Activated naive CD4-positive, alpha-beta T cell treated with anti-CD3 and anti-CD28 coated beads, Interleukin-2, amount 50 U/mL, for 16 hours (primary cell): ENCODE data around the gene PRR23C.
"Not testable (repeated sequence)": the region's sequence is repeated elsewhere in the genome, so short reads cannot be mapped to it uniquely, and the experiment has no call there.

Source experiments
- DNase-seq: peaks from one replicate; pipeline ENCODE4 v3.0.0-alpha.2; 2020

The PRR23C gene

GRCh38 chr3:139044366-139045210, at the start of gene PRR23C:
Gene PRR23C, minus strand, starts transcription at chr3:139044892. Its CDS starts 272 bp downstream, at chr3:139044620.
- no peak for DNase-seq

DNA sequence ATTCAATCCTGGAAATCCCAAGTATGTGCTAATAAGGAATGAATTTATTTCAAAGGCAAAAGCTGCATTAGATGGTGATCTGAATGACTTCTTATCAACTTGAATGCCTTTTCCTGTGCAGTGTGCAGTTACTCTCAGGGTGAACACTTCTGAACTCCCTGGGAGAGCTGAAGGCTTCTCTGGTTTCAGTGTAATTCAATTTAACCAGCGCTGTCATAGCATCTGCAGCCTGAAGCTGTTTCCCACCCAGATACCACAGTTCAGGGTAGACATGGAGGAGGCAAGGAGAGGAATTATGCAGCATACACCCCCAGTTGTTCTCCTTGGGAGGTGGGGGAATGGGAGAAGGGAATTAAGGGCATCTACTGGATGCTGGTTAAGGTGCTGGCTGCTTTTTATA, 49.1 kb upstream of the PRR23C start:
- DNase-seq: no peak

DNA sequence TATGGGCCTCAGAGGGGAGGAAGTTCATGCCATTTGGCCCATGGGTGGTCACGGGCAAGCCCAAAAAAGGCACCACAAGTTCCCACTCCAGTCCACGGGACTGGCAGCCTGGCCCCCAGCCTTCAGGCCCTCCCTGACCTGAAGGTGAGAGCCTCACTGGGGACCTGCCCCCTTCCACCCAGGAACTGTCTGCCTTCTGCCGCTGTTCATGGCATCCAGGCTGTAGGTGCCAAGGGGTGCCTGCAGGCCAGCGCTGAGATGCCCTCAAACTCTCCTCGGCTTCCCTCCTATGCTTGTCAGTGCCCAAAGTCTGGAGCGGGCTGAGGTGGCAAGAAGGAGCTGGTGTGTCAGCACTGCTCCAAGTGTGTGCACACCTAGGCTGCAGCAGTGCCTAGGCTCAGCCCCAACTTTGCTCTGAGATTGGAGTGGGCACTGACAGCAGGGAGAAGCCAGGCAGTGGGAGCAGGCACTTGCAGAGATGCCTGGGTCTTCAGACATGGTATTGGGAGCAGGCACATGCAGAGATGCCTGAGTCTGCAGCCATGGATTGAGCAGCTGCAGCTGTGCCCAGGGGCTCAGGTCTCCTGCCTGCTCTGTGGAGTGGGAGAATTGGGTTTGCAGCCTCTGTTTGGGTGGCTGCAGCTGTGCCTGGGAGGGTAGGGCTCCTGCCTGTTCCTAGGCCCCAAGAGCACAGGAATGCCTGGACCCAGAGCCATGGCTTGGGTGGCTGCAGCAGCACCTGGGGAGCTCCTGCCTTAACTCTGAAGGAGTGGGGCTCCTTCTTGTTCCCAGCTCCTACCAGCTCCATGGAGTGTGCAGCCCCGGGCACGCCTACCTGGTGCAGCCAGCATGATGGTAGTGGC, 44.0 kb upstream of the PRR23C start:
- DNase-seq: no peak

DNA sequence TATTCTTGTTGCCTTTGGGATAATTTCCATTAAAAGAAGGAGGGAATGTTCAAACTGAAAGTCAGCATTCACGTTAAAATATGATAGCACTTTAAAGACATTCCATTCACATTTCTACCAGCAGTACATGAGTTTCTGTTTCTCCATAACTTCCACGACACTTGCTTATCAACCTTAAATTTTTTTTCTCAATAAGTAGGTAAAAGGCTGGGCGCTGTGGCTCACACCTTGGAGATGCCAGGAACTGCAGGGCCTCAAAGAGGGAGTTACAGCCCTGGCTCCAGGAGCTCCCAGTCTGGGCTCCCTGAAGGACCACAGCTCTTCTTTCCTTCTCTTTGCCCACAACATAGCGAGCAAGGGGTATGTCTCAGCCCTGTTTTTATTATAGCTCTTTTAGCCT, 42.9 kb upstream of the PRR23C start:
- no peak for DNase-seq

- DNase-seq: no peak
These were observed 39.5 kb upstream of the PRR23C start for GRCh38 chr3:139084176-139084575.

DNA sequence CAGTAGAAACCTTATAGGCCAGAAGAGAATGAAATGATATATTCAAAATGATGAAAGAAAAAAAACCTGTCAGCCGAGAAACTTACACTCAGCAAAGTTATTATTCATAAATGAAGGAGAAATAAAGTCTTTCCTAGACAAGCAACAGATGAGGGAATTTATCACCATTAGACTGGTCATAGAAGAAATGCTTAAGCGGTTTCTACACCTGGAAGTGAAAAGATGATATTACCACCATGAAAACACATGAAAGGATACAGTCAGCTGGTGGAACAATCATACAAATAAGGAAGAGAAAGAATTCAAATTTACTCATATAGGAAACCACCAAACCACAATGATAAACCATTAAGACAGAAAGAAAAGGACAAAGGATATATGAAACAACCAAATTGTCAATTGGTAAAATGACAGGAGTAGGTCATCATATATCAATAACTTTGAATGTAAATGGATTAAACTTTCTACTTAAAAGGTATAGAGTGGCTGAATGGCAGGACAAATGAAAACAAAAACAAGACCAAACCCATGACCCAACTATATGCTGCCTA, 29.9 kb upstream of the PRR23C start:
- DNase-seq: no peak

DNA sequence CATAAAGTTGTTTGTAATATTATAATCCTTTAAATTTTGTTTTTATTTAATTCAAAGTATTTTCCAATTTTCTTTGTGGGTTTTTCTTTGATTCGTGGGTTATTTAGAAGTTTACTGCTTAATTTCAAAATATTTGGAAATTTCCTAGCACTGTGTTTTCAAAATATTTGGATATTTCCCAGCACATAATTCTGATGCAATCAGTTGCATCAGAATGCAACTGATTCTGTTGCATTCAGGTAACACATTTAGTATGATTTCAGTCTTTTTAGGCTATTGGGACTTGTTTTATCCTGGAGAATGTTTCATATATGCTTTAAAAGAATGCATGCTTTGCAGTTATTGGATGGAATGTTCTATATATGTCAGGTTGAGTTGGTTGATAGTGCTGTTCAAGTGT, 18.2 kb upstream of the PRR23C start:
- DNase-seq: no peak

DNA sequence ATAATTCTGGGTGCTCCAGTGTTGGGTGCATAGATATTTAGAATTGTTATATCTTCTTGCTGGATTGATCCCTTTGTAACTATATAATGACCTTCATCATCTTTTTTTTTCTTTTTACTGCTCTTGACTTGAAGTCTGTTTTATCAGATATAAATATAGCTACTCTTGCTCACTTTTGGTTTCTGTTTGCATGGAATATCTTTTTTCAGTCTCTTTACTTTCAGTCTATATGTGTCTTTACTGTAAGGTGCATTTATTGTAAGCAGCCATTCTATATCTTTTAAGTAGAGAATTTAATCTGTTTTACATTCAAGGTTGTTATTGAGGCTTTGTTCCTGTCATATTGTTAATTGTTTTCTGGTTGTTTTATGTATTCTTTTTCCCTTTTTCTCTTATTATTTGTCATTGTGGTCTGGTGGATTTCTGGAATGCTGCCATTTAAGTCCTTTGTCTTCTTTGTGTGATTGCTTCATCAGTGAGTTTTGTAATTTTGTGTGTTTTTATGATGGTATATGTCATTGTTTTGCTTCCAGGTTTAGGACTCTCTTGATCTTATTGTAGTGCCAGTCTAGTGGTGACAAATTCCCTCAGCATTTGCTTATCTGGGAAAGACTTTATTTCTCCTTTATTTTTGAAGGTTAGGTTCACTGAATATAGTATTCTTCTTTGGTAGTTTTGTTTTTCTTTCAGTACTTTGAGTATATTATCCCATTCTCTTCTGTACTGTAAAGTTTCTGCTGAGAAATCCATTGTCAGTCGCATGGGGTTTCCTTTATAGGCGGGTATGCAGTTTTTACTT, 8.3 kb upstream of the PRR23C start:
- DNase-seq: no peak

DNA sequence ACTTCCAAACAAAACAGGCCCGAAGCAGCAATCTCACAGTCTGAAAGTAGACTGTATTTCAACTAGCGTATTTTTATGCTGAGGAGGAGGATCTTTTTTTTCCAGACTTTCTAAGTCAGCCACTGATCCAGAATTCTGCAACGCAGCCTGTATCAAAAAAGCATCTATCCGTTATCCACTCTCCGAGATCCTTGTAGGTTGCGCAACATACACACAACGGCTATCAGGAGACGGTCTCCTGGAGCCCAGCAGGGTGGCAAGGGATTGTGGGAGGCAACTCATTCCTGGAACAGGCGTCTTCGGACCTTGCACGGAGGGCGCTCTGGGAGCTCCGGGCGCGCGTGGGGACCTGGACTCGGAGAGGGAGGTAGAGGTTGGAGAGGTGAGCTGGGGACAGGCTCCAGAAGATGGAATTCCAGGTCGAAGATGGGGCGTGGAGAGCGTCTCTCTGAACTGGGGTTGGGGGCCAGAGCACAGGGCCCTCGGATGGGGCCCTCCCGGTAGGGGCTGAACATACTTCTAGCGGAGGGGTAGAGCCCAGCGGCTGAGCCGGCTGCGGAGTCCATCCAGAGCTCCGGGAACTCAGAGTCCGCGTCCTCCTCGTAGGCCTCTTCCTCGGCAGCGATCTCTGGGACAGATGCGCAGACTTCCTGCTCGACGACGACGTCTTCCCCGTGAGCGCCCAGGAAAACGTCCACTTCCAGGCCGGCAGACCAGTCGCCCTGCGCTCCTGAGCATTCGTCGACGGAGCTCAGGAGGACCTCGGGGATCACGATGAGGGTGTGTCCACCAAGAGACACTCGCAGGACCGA, 932 bp downstream of the PRR23C start:
- no peak for DNase-seq

GRCh38 chr3:139037478-139037877, 7.2 kb downstream of the PRR23C start:
- DNase-seq: no peak

- no peak for DNase-seq
These were observed 12.2 kb downstream of the PRR23C start for GRCh38 chr3:139032326-139033002.

- DNase-seq: not testable (repeated sequence)
These were observed 14.1 kb downstream of the PRR23C start for GRCh38 chr3:139030576-139030975.

DNA sequence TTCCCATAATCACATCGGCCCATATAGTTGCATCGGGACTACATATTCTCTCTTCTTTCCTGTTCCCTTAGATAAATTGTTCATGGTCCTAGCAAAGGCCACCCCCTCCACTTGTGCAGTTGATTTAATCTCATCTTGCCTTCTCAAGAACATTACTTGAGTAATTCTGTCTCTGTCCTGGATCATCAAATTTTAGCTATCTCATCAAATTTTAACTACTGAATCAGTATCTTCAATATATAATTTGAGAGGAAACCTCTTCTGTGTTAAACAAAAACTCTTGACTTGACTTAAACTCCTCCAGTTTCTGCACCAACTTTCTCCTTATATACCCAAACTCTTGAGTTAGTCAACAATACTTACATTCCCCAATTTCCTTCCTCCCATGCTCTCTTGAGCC, 19.7 kb downstream of the PRR23C start:
- DNase-seq: no peak

- no peak for DNase-seq
These were observed 23.8 kb downstream of the PRR23C start, which contains the start of gene PRR23B for GRCh38 chr3:139020868-139021234. Gene PRR23B, minus strand, starts transcription at chr3:139020926. Its CDS starts 265 bp downstream, at chr3:139020661.

DNA sequence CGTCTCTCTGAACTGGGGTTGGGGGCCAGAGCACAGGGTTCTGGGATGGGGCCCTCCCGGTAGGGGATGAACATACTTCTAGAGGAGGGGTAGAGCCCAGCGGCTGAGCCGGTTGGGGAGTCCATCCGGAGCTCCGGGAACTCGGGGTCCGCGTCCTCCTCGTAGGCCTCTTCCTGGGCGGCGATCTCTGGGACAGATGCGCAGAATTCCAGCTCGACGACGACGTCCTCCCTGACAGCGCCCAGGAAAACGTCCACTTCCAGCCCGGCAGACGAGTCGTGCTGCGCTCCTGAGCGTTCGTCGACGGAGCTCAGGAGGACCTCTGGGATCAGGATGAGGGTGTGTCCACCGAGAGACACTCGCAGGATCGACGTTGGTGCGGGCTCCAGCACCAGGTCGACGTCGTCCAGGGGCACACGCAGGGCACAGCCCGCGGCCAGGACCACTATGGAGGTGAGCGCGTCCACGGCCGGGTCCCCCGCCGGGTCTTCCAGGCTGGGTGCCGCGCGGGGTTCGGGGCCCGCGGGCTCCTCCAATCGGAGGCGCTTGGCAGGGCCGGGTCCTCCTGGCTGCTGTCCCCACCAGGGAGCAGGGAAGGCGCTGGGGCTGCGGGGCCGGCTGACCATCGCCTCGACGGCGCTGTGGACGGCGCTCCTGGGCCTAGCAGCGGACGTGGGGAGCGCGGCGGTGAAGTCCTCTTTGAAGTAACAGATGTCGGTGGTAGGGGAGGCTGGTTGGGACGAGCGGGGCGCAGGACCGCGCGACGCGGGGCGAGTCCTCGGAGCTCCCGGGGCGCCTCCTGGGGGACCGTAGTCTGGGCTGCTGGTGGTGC, 24.4 kb downstream of the PRR23C start:
- no peak for DNase-seq

GRCh38 chr3:139016430-139017048, 28.2 kb downstream of the PRR23C start:
- no peak for DNase-seq

GRCh38 chr3:139006051-139006716, 38.5 kb downstream of the PRR23C start, which contains the start of gene PRR23A:
Gene PRR23A, minus strand, starts transcription at chr3:139006268. Its CDS starts 0 bp downstream, at chr3:139006268.
- no peak for DNase-seq

DNA sequence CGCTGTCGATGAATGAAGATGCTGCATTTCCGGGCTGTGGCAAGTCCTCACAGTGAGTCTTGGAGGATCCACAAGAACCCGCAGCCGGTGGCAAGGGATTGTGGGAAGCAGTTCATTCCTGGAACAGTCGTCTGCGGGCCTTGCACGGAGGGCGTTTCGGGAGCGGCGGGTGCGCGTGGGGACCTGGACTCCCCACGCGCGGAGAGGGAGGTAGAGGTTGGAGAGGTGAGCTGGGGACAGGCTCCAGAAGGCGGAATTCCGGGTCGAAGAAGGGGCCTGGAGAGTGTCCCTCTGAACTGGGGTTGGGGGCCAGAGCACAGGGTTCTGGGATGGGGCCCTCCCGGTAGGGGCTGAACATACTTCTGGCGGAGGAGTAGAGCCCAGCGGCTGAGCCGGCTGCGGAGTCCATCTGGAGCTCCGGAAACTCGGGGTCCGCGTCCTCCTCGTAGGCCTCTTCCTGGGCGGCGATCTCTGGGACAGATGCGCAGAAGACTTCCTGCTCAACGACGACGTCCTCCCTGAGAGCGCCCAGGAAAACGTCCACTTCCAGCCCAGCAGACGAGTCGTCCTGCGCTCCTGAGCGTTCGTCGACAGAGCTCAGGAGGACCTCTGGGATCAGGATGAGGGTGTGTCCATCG, 39.2 kb downstream of the PRR23C start:
- no peak for DNase-seq

DNA sequence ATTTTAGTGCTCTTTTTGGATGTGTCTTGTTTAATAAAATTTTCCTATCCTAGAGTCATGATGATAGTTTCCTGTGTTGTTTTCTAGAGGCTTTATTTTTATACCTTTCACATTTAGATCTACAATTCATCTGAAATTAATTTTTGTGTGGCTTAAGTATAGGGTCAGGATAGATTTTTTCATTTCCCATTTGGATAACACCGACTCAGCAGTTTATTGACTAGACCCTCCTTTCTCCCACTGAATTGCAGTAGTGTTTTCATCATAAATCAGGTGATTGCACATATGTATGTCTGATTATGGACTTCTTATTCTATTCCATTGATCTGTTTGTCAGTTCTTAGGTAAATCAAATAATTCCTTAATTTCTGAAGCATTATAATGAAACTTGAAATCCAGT, 49.0 kb downstream of the PRR23C start:
- DNase-seq: no peak
